HuH-7 (cell line): Measurements from ENCODE around the gene NAA16.
"Not testable (repeated sequence)": the region's sequence is repeated elsewhere in the genome, so short reads cannot be mapped to it uniquely, and the experiment has no call there.

Experiments used
- DNase-seq: peaks from one replicate; pipeline ENCODE4 v3.0.0; 2011; ENCODE audit warnings: low spot score

NAA16 gene

GRCh38 chr13:41310963-41311405 is at the start of gene NAA16:
TSS of gene NAA16 (plus strand) at chr13:41311267. CDS start at chr13:41311529, 262 bp downstream.
- DNase-seq: peak; percentile 90

GRCh38 chr13:41263261-41263971 is 47.7 kb upstream of the NAA16 start, which contains the start of gene MTRF1:
TSS of gene MTRF1 (minus strand) at chr13:41263576. CDS start at chr13:41260907, 2,669 bp downstream.
- peak; percentile 66 for DNase-seq

- DNase-seq: no peak
These were observed 44.0 kb upstream of the NAA16 start for GRCh38 chr13:41267106-41267505.

GRCh38 chr13:41268764-41269163 is 42.3 kb upstream of the NAA16 start:
- DNase-seq: no peak

- no peak for DNase-seq
These were observed 39.4 kb upstream of the NAA16 start for GRCh38 chr13:41271456-41272285.

- DNase-seq: no peak
These were observed 37.1 kb upstream of the NAA16 start for GRCh38 chr13:41273831-41274441.

GRCh38 chr13:41274881-41275280 is 36.2 kb upstream of the NAA16 start:
- no peak for DNase-seq

GRCh38 chr13:41276824-41277223 is 34.2 kb upstream of the NAA16 start:
- DNase-seq: no peak

GRCh38 chr13:41279156-41279555 is 31.9 kb upstream of the NAA16 start:
- DNase-seq: not testable (repeated sequence)

- DNase-seq: no peak
These were observed 28.9 kb upstream of the NAA16 start for GRCh38 chr13:41282129-41282571.

- no peak for DNase-seq
These were observed 26.4 kb upstream of the NAA16 start for GRCh38 chr13:41284512-41285288.

- DNase-seq: no peak
These were observed 24.7 kb upstream of the NAA16 start for GRCh38 chr13:41286370-41286769.

- DNase-seq: no peak
These were observed 21.6 kb upstream of the NAA16 start for GRCh38 chr13:41289463-41289881.

- no peak for DNase-seq
These were observed 19.8 kb upstream of the NAA16 start for GRCh38 chr13:41291246-41291645.

GRCh38 chr13:41293272-41293671 is 17.8 kb upstream of the NAA16 start:
- no peak for DNase-seq

GRCh38 chr13:41294914-41295313 is 16.2 kb upstream of the NAA16 start:
- no peak for DNase-seq

GRCh38 chr13:41295973-41296372 is 15.1 kb upstream of the NAA16 start:
- DNase-seq: no peak

- no peak for DNase-seq
These were observed 14.0 kb upstream of the NAA16 start for GRCh38 chr13:41296879-41297646.

GRCh38 chr13:41299316-41300094 is 11.6 kb upstream of the NAA16 start:
- no peak for DNase-seq

- no peak for DNase-seq
These were observed 8.3 kb upstream of the NAA16 start for GRCh38 chr13:41302743-41303142.
